Measurements from ENCODE around the gene UMPS. TPM values are rescaled to one million over a fixed set of nuclear protein-coding genes. Genes with fewer than 3 reads are reported as not detected.

The UMPS gene
- polyA plus RNA-seq, 1 of the 3 experiments (the other 2 are of a cell fraction), result 25.1 TPM

GRCh38 chr3:124779751-124780191 is 49.5 kb downstream of the UMPS start:
- peaks cover 11 to 23% of the 10 kb centered on the region in 2 experiments for H3K36me3 ChIP-seq (replicated peaks in 1 of 2; ENCODE audit: control insufficient read depth in 1 of 2, insufficient read depth in 2 of 2, low read length in 1 of 2)
- H3K9me3 ChIP-seq, result no peaks in the 10 kb centered on the region
- no peaks in the 10 kb centered on the region for H3K27me3 ChIP-seq (ENCODE audit: insufficient read depth)
- 0 out of 2 replicates have a peak, but pooled peaks cover 4% of the 10 kb centered on the region for H3K79me2 ChIP-seq (ENCODE audit: insufficient read depth)
- peaks cover 24 to 75% of the 10 kb centered on the region in 2 experiments; a peak in 3 of 4 replicates for H3K4me1 ChIP-seq (ENCODE audit: control insufficient read depth in 1 of 2, insufficient read depth in 2 of 2, low read depth in 1 of 2, low read length in 1 of 2)
- H3K9ac ChIP-seq, result no peak overlapping the region
- ChIA-PET CTCF (interaction anchor here (0.6 to 12.9 kb wide), 4 partner anchors 16 to 123 kb away, joined by 4 to 114 read pairs (median 22); no protein-coding TSS in a partner anchor), POLR2A (interaction anchor here (0.7 kb wide), 1 partner anchor 127 kb away, joined by 3 read pairs; no protein-coding TSS in a partner anchor)
- no peaks in the 10 kb centered on the region for H3K9me2 ChIP-seq
- peak overlapping the region in 1 of 2 experiments; percentile 59; a peak in 2 of 4 replicates for H3K27ac ChIP-seq (ENCODE audit: low read depth in 2 of 2, low read length in 1 of 2)
- H3K4me2 ChIP-seq, result peak overlapping the region; percentile 30; the same call in 1 of the 2 replicates
- WGBS (ENCODE audit: low lambda C conversion rate), result 88% methylated on average over 1 of the region's 9 CpGs
- no peaks in the 10 kb centered on the region for H4K20me1 ChIP-seq (ENCODE audit: insufficient read depth)
- no peak overlapping the region for H2AFZ ChIP-seq (ENCODE audit: low read depth)
- no peak for TF ChIP-seq GATA2 (CRISPR knock-in tag; IDR thresholded peaks at IDR 0.05)
- no peak for TF ChIP-seq RXRA (IDR thresholded peaks at IDR 0.05; ENCODE audit: borderline replicate concordance, low read depth)
- TF ChIP-seq REST (IDR thresholded peaks at IDR 0.05; ENCODE audit: low read depth, low read length), result no peak
- no peak for TF ChIP-seq MEF2A (IDR thresholded peaks at IDR 0.05; ENCODE audit: borderline replicate concordance, low read depth)
- no peak for TF ChIP-seq YY1 (IDR thresholded peaks at IDR 0.05; ENCODE audit: low read depth)
- no peak for TF ChIP-seq TAF1 (IDR thresholded peaks at IDR 0.05; ENCODE audit: borderline replicate concordance, low read depth, low read length)
- TF ChIP-seq, protein P1, sequence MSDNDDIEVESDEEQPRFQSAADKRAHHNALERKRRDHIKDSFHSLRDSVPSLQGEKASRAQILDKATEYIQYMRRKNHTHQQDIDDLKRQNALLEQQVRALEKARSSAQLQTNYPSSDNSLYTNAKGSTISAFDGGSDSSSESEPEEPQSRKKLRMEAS (IDR thresholded peaks at IDR 0.05; ENCODE audit: low read depth), result no peak
- no peak for TF ChIP-seq EP300 (IDR thresholded peaks at IDR 0.05; ENCODE audit: borderline replicate concordance in 1 of 2, low read depth in 1 of 2, low read length in 1 of 2)
- no peak for TF ChIP-seq POLR2AphosphoS5 (IDR thresholded peaks at IDR 0.05; ENCODE audit: low read depth, low read length)
- TF ChIP-seq TCF12 (IDR thresholded peaks at IDR 0.05), result no peak
- no peak for TF ChIP-seq GABPA (IDR thresholded peaks at IDR 0.05; ENCODE audit: low read depth)
- TF ChIP-seq SMC3 (IDR thresholded peaks at IDR 0.05; ENCODE audit: low read depth, low read length), result no peak
- H3K4me3 ChIP-seq (ENCODE audit: low read depth in 2 of 2, low read length in 1 of 2), result no peak overlapping the region
- no peak for DNase-seq
- peaks cover 6% of the 10 kb centered on the region for H3F3A ChIP-seq (replicated peaks; ENCODE audit: insufficient read depth)

DNA sequence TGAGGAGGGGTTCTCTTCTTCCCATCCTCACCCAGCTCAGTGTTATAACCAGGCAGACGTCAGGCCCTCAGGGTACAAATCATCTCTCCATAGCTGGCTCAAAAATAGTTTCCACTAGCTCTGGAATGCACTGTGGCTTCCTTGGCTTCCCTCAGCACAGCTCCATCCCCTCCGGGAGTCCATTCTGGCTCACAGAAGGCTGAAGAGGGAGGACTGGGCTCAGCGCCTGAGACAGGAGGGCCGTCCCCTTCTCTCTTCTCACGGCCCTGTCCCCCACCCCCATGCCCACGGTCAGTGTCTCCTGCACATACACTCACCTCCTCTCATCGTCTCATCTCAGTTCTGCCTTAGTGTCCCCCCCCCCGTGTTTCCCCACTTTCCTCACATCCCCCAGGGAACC is 50.1 kb downstream of the UMPS start:
- H3K9me2 ChIP-seq, result no peaks in the 10 kb centered on the region
- 49% methylated on average over 8 of the region's 8 CpGs for WGBS (ENCODE audit: low lambda C conversion rate)
- no peak overlapping the region for H3K9ac ChIP-seq
- 0 out of 2 replicates have a peak, but pooled peaks cover 4% of the 10 kb centered on the region for H3K79me2 ChIP-seq (ENCODE audit: insufficient read depth)
- H3K36me3 ChIP-seq (replicated peaks in 1 of 2; ENCODE audit: control insufficient read depth in 1 of 2, insufficient read depth in 2 of 2, low read length in 1 of 2), result peaks cover 11 to 25% of the 10 kb centered on the region in 2 experiments
- H4K20me1 ChIP-seq (ENCODE audit: insufficient read depth), result no peaks in the 10 kb centered on the region
- ChIA-PET POLR2A (interaction anchor here (1.3 kb wide), 1 partner anchor 8 kb away, joined by 5 read pairs; no protein-coding TSS in a partner anchor), CTCF (interaction anchor here (1.4 to 12.9 kb wide), 3 partner anchors 15 to 123 kb away, joined by 4 to 114 read pairs (median 40); no protein-coding TSS in a partner anchor)
- peak overlapping the region; percentile 14 to 59; a peak in 3 of 4 replicates for H3K27ac ChIP-seq (ENCODE audit: low read depth in 2 of 2, low read length in 1 of 2)
- peak overlapping the region; percentile 30; the same call in 1 of the 2 replicates for H3K4me2 ChIP-seq
- no peaks in the 10 kb centered on the region for H3F3A ChIP-seq (replicated peaks; ENCODE audit: insufficient read depth)
- no peaks in the 10 kb centered on the region for H3K9me3 ChIP-seq
- H3K27me3 ChIP-seq (ENCODE audit: insufficient read depth), result no peaks in the 10 kb centered on the region
- H3K4me1 ChIP-seq (ENCODE audit: control insufficient read depth in 1 of 2, insufficient read depth in 2 of 2, low read depth in 1 of 2, low read length in 1 of 2), result peaks cover 20 to 71% of the 10 kb centered on the region in 2 experiments; a peak in 3 of 4 replicates
- H3K4me3 ChIP-seq (ENCODE audit: low read depth in 2 of 2, low read length in 1 of 2), result no peak overlapping the region
- no peak overlapping the region for H2AFZ ChIP-seq (ENCODE audit: low read depth)
- peak; percentile 40 for DNase-seq
- TF ChIP-seq RFX5 (IDR thresholded peaks at IDR 0.05; ENCODE audit: low read length) (no peak), CTCF (IDR thresholded peaks at IDR 0.05) (no peak), TCF12 (IDR thresholded peaks at IDR 0.05) (peak; percentile 25; the same call in 1 of the 2 replicates), RCOR1 (IDR thresholded peaks at IDR 0.05; ENCODE audit: low read length) (no peak), FOXM1 (IDR thresholded peaks at IDR 0.05; ENCODE audit: low read depth) (no peak), USF1 (IDR thresholded peaks at IDR 0.05; ENCODE audit: borderline replicate concordance, low read depth) (no peak), NFIC (IDR thresholded peaks at IDR 0.05; ENCODE audit: borderline replicate concordance) (no peak), RXRA (IDR thresholded peaks at IDR 0.05; ENCODE audit: borderline replicate concordance, low read depth) (no peak)
- TF ChIP-seq, protein P2, sequence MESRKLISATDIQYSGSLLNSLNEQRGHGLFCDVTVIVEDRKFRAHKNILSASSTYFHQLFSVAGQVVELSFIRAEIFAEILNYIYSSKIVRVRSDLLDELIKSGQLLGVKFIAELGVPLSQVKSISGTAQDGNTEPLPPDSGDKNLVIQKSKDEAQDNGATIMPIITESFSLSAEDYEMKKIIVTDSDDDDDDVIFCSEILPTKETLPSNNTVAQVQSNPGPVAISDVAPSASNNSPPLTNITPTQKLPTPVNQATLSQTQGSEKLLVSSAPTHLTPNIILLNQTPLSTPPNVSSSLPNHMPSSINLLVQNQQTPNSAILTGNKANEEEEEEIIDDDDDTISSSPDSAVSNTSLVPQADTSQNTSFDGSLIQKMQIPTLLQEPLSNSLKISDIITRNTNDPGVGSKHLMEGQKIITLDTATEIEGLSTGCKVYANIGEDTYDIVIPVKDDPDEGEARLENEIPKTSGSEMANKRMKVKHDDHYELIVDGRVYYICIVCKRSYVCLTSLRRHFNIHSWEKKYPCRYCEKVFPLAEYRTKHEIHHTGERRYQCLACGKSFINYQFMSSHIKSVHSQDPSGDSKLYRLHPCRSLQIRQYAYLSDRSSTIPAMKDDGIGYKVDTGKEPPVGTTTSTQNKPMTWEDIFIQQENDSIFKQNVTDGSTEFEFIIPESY (IDR thresholded peaks at IDR 0.05; ENCODE audit: borderline replicate concordance, low read depth), result no peak
